Mesenchymal stem cell (in vitro differentiated cells and primary cell): ENCODE data around the gene C21orf58.

Experiments used
- DNase-seq: peaks from one replicate; pipeline ENCODE4 v3.0.0-alpha.2; 2013
- H2AFZ ChIP-seq: one replicate; pipeline ENCODE4 v1.6.1; 2013; ENCODE audit warnings: low read depth, mild to moderate bottlenecking, control low read depth, inconsistent platforms, low read length, moderate library complexity
- H2AK5ac ChIP-seq: 2 replicates; pipeline ENCODE4 v1.6.1; 2013; ENCODE audit warnings: low read length, moderate library complexity, mild to moderate bottlenecking, inconsistent platforms; ENCODE audit not compliant: severe bottlenecking
- H2BK120ac ChIP-seq: one replicate; pipeline ENCODE4 v1.6.1; 2013; ENCODE audit warnings: low read depth, mild to moderate bottlenecking, inconsistent platforms, low read length, moderate library complexity
- H2BK12ac ChIP-seq, 2 experiments: one replicate each; pipeline ENCODE4 v1.6.1; 2013; ENCODE audit warnings: inconsistent platforms in 2 of 2, low read length in 2 of 2, mild to moderate bottlenecking in 2 of 2, moderate library complexity in 2 of 2, control low read depth in 1 of 2
- H2BK15ac ChIP-seq: one replicate; pipeline ENCODE4 v1.6.1; 2013; ENCODE audit warnings: mild to moderate bottlenecking, low read depth, inconsistent platforms; ENCODE audit not compliant: poor library complexity, severe bottlenecking
- H2BK5ac ChIP-seq: 2 replicates; pipeline ENCODE4 v1.6.1; 2013; ENCODE audit warnings: low read depth, mild to moderate bottlenecking, low read length, control low read depth, inconsistent platforms; ENCODE audit not compliant: poor library complexity, severe bottlenecking
- H3K14ac ChIP-seq, 2 experiments: one replicate each; pipeline ENCODE4 v1.6.1; 2013; ENCODE audit warnings: inconsistent platforms in 2 of 2, low read length in 2 of 2, control low read depth in 1 of 2, mild to moderate bottlenecking in 1 of 2, moderate library complexity in 1 of 2
- H3K18ac ChIP-seq, 2 experiments: one replicate each; pipeline ENCODE4 v1.6.1; 2013; ENCODE audit warnings: inconsistent platforms in 2 of 2, low read length in 2 of 2, control low read depth in 1 of 2, low read depth in 1 of 2, mild to moderate bottlenecking in 1 of 2
- H3K23ac ChIP-seq, 2 experiments: one replicate each; pipeline ENCODE4 v1.6.1; 2013; ENCODE audit warnings: inconsistent platforms in 2 of 2, low read length in 2 of 2, mild to moderate bottlenecking in 2 of 2, moderate library complexity in 2 of 2, control low read depth in 1 of 2
- H3K27ac ChIP-seq: 2 replicates; pipeline ENCODE4 v1.5.1; 2013; ENCODE audit warnings: mild to moderate bottlenecking, moderate library complexity, low read length, control low read depth, inconsistent platforms; ENCODE audit not compliant: poor library complexity, severe bottlenecking
- H3K27me3 ChIP-seq, 2 experiments: 2 replicates each; pipeline versions ENCODE4 v1.6.1 to v1.7.0; 2013; ENCODE audit warnings: low read length in 2 of 2, mild to moderate bottlenecking in 2 of 2, moderate library complexity in 2 of 2, control low read depth in 1 of 2, inconsistent platforms in 1 of 2; ENCODE audit not compliant: control insufficient read depth in 1 of 2, insufficient read depth in 1 of 2
- H3K36me3 ChIP-seq, 2 experiments: 2 replicates each; pipeline versions ENCODE4 v1.6.1 to v1.7.0; 2013; ENCODE audit warnings: low read length in 2 of 2, control low read depth in 1 of 2, inconsistent platforms in 1 of 2, low read depth in 1 of 2, mild to moderate bottlenecking in 1 of 2; ENCODE audit not compliant: insufficient read depth in 2 of 2, control insufficient read depth in 1 of 2
- H3K4ac ChIP-seq, 2 experiments: one replicate each; pipeline ENCODE4 v1.6.1; 2013; ENCODE audit warnings: inconsistent platforms in 2 of 2, low read length in 2 of 2, mild to moderate bottlenecking in 2 of 2, moderate library complexity in 2 of 2, control low read depth in 1 of 2, low read depth in 1 of 2
- H3K4me1 ChIP-seq: 2 replicates; pipeline ENCODE4 v1.6.1; 2013; ENCODE audit warnings: low read depth, low read length, control low read depth; ENCODE audit not compliant: control insufficient read depth, insufficient read depth
- H3K4me2 ChIP-seq: 2 replicates; pipeline ENCODE4 v1.6.1; 2013; ENCODE audit warnings: low read length, mild to moderate bottlenecking, inconsistent platforms; ENCODE audit not compliant: poor library complexity, severe bottlenecking
- H3K4me3 ChIP-seq, 2 experiments: 2 replicates each; pipeline versions ENCODE4 v1.5.1 to v1.7.0; 2013; ENCODE audit warnings: low read length in 2 of 2, mild to moderate bottlenecking in 2 of 2, control low read depth in 1 of 2, low read depth in 1 of 2; ENCODE audit not compliant: insufficient read depth in 1 of 2
- H3K79me1 ChIP-seq: replicated peaks from 2 replicates; pipeline ENCODE4 v1.6.1; 2013; ENCODE audit warnings: mild to moderate bottlenecking, control low read depth, low read length, inconsistent platforms; ENCODE audit not compliant: poor library complexity, severe bottlenecking
- H3K9ac ChIP-seq: 2 replicates; pipeline ENCODE4 v1.7.0; 2013; ENCODE audit warnings: mild to moderate bottlenecking, low read length, moderate library complexity
- H3K9me3 ChIP-seq: 2 replicates; pipeline ENCODE4 v1.7.0; 2013; ENCODE audit warnings: mild to moderate bottlenecking, low read length; ENCODE audit not compliant: control insufficient read depth
- H4K8ac ChIP-seq: one replicate; pipeline ENCODE4 v1.6.1; 2013; ENCODE audit warnings: inconsistent platforms, mild to moderate bottlenecking, low read length, moderate library complexity
- H4K91ac ChIP-seq: one replicate; pipeline ENCODE4 v1.6.1; 2013; ENCODE audit warnings: mild to moderate bottlenecking, low read length, inconsistent platforms
- WGBS: methylation state at CpG from one replicate; pipeline ENCODE4 v1.1.7; 2013; ENCODE audit warnings: mixed read lengths; 5-methylcytosine and 5-hydroxymethylcytosine counted together

C21orf58 gene

DNA sequence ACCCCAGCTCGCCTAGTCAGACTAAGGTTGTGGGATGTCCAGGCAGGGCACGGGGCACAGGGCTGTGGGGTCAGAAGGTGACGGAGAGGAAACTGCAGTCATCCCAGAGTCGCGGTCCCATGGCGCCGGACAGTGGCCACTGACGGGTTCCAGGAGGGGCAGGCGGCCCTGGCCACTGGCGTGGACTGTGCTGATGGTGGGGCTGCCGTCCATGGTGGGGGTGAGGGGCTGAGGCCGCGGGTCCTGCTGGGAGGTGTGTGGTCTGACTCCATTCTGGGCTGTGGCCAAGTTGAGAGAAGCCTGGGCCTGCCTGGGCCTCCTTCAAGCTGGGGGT, 32.3 kb upstream of the C21orf58 start:
- Histone ChIP-seq H3K27ac (no peak overlapping the region), H4K91ac (no peak overlapping the region), H2BK15ac (no peak overlapping the region), H4K8ac (no peak overlapping the region), H2BK120ac (no peak overlapping the region), H3K14ac (no peak overlapping the region), H3K79me1 (peaks cover 21% of the 10 kb centered on the region), H3K27me3 (no peaks in the 10 kb centered on the region), H3K4me2 (no peak overlapping the region), H3K4me1 (no peaks in the 10 kb centered on the region), H3K9ac (no peak overlapping the region), H2BK12ac (no peak overlapping the region), H2AFZ (no peak overlapping the region), H3K4ac (no peak overlapping the region), H2BK5ac (no peak overlapping the region), H3K9me3 (no peaks in the 10 kb centered on the region), H3K23ac (no peak overlapping the region), H3K18ac (no peak overlapping the region), H2AK5ac (no peak overlapping the region), H3K4me3 (no peak overlapping the region), H3K36me3 (peaks cover 74 to 81% of the 10 kb centered on the region in 2 experiments)
- DNase-seq: no peak
- 99% methylated on average over 11 of the region's 13 CpGs for WGBS

DNA sequence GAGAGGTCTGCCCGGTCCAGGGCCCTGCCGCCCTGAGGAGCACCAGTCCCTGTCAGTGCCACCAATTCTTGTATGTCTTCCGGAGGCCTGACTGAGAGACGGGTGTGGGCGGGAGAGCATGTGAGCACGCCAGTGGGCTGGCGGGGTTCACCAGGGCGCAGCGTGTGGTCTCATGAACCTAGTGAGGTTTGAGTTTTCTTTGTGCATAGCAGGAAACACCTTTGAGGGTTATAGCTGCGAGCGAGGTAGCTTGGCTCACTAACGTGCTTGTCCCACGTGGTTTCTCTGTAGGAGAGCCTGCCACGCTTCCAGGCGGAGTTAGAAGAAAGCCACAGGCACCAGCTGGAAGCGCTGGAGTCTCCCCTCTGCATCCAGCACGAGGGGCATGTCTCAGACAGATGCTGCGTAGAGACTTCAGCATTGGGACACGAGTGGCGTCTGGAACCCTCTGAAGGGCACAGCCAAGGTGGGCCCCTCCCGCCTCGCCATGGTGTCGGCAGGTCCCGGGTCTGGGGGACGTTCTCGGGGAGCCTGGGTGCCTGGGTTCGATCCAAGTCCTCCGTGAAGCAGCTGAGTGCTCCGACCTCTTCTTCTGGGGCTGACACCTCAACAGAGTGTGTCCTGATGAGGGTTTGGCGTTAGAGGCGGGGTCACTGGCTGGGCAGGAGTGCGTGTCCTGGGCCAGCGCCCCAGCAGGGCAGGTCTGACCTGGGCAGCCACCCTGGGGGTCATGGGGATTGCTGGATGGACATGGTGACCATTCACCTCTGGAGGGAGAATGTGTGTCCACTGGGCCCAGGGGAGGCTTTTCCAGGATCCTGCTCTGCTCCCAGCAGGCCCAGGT, 31.7 kb upstream of the C21orf58 start:
- H3K4me2 ChIP-seq: no peak overlapping the region
- peaks cover 79 to 82% of the 10 kb centered on the region in 2 experiments for H3K36me3 ChIP-seq
- H3K14ac ChIP-seq: no peak overlapping the region
- no peaks in the 10 kb centered on the region for H3K27me3 ChIP-seq
- no peak overlapping the region for H3K9ac ChIP-seq
- no peak overlapping the region for H2BK120ac ChIP-seq
- peaks cover 26% of the 10 kb centered on the region for H3K79me1 ChIP-seq
- H3K9me3 ChIP-seq: no peaks in the 10 kb centered on the region
- 98% methylated on average over 33 of the region's 33 CpGs for WGBS
- H2AK5ac ChIP-seq: no peak overlapping the region
- H3K27ac ChIP-seq: no peak overlapping the region
- H3K18ac ChIP-seq: no peak overlapping the region
- no peaks in the 10 kb centered on the region for H3K4me1 ChIP-seq
- no peak for DNase-seq
- H3K4ac ChIP-seq: no peak overlapping the region
- no peak overlapping the region for H4K8ac ChIP-seq
- no peak overlapping the region for H2BK15ac ChIP-seq
- H4K91ac ChIP-seq: no peak overlapping the region
- H2BK12ac ChIP-seq: no peak overlapping the region
- no peak overlapping the region for H3K4me3 ChIP-seq
- H2BK5ac ChIP-seq: no peak overlapping the region
- H3K23ac ChIP-seq: no peak overlapping the region
- H2AFZ ChIP-seq: no peak overlapping the region

DNA sequence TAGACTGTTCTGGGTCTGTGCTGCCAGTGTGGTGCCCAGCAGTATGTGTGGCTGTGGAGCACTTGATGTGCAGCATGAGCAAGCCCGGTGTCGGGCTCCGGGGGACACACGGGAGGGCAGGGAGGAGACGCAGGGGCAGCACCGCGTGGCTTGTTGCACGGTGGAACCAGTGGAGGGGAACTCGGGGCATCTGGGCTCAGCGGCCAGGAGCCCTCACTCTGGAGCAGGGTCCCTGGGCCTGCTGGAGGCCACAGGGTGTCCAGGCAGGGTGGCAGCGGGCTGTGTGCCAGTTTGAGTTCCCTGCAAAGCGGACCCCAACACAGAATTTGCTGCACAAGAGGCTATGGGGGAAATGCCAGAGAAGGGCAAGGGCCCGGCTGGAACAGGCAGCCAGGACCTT, 30.8 kb upstream of the C21orf58 start:
- Histone ChIP-seq H3K4ac (no peak overlapping the region), H3K23ac (no peak overlapping the region), H2BK120ac (no peak overlapping the region), H3K9ac (no peak overlapping the region), H2AFZ (no peak overlapping the region), H2BK12ac (no peak overlapping the region), H4K8ac (no peak overlapping the region), H3K79me1 (peaks cover 27% of the 10 kb centered on the region), H3K9me3 (no peaks in the 10 kb centered on the region), H3K14ac (no peak overlapping the region), H3K4me3 (no peak overlapping the region), H2BK15ac (no peak overlapping the region), H3K4me1 (no peaks in the 10 kb centered on the region), H3K36me3 (peaks cover 81 to 90% of the 10 kb centered on the region in 2 experiments), H4K91ac (no peak overlapping the region), H2BK5ac (no peak overlapping the region), H3K27me3 (no peaks in the 10 kb centered on the region), H3K27ac (no peak overlapping the region), H2AK5ac (no peak overlapping the region), H3K18ac (no peak overlapping the region), H3K4me2 (no peak overlapping the region)
- WGBS: over 99% methylated on average over 13 of the region's 13 CpGs
- no peak for DNase-seq

DNA sequence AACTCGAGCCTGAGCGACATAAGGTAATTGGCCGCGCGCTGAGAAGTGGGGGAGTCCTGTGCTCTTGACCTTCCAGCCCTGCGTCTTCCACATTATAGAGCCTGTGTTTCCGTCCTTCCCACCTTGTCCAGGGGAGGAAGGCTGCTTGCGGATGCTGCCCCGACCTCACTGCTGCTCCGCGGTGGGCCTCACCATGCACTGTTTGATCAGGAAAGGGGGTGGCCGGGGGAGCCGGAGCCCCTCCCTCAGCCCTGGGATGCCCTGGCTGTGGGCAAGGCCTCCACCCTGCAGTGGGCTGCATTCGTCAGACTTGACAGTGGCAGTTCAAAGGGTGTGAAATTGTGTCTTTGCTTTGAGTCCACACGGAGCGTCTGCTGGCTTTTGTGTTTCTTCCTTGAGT, 30.4 kb upstream of the C21orf58 start:
- Histone ChIP-seq H3K4me1 (no peaks in the 10 kb centered on the region), H3K27me3 (no peaks in the 10 kb centered on the region), H4K8ac (no peak overlapping the region), H2BK12ac (no peak overlapping the region), H3K4me2 (no peak overlapping the region), H3K9me3 (no peaks in the 10 kb centered on the region), H3K23ac (no peak overlapping the region), H2AK5ac (no peak overlapping the region), H2AFZ (no peak overlapping the region), H3K27ac (no peak overlapping the region), H3K18ac (no peak overlapping the region), H2BK15ac (no peak overlapping the region), H3K36me3 (peaks cover 85 to 95% of the 10 kb centered on the region in 2 experiments), H2BK120ac (no peak overlapping the region), H2BK5ac (no peak overlapping the region), H4K91ac (no peak overlapping the region), H3K79me1 (peaks cover 30% of the 10 kb centered on the region), H3K4me3 (no peak overlapping the region), H3K4ac (no peak overlapping the region), H3K14ac (no peak overlapping the region), H3K9ac (no peak overlapping the region)
- 96% methylated on average over 16 of the region's 16 CpGs for WGBS
- DNase-seq: no peak
